Measurements from ENCODE around the gene TP53BP2.

The TP53BP2 gene

GRCh38 chr1:223793716-223794115, 52.0 kb downstream of the TP53BP2 start:
- no peak for DNase-seq (ENCODE audit: low read depth)

- DNase-seq (ENCODE audit: low read depth), result no peak
Measured at GRCh38 chr1:223792046-223792445, 53.7 kb downstream of the TP53BP2 start.

GRCh38 chr1:223788746-223789415, 56.9 kb downstream of the TP53BP2 start:
- no peak for DNase-seq (ENCODE audit: low read depth)

- no peak for DNase-seq (ENCODE audit: low read depth)
Measured at GRCh38 chr1:223785808-223786207, 59.9 kb downstream of the TP53BP2 start.

GRCh38 chr1:223784541-223784940, 61.2 kb downstream of the TP53BP2 start:
- no peak for DNase-seq (ENCODE audit: low read depth)

- no peak for DNase-seq (ENCODE audit: low read depth)
Measured at GRCh38 chr1:223783676-223784075, 62.1 kb downstream of the TP53BP2 start.

GRCh38 chr1:223780949-223781348, 64.8 kb downstream of the TP53BP2 start:
- DNase-seq (ENCODE audit: low read depth), result no peak

GRCh38 chr1:223780318-223780717, 65.4 kb downstream of the TP53BP2 start:
- DNase-seq (ENCODE audit: low read depth), result no peak

- no peak for DNase-seq (ENCODE audit: low read depth)
Measured at GRCh38 chr1:223776826-223777454, 68.8 kb downstream of the TP53BP2 start.

GRCh38 chr1:223776075-223776814, 69.5 kb downstream of the TP53BP2 start:
- DNase-seq (ENCODE audit: low read depth), result peak; percentile 96

GRCh38 chr1:223775711-223776074, 70.1 kb downstream of the TP53BP2 start:
- DNase-seq (ENCODE audit: low read depth), result no peak

GRCh38 chr1:223775054-223775453, 70.7 kb downstream of the TP53BP2 start:
- DNase-seq (ENCODE audit: low read depth), result peak; percentile 61

GRCh38 chr1:223774134-223774814, 71.5 kb downstream of the TP53BP2 start:
- DNase-seq (ENCODE audit: low read depth), result no peak

- DNase-seq (ENCODE audit: low read depth), result no peak
Measured at GRCh38 chr1:223772771-223773160, 73.0 kb downstream of the TP53BP2 start.

GRCh38 chr1:223771814-223772770, 73.7 kb downstream of the TP53BP2 start:
- DNase-seq (ENCODE audit: low read depth), result peak; percentile 93

- no peak for DNase-seq (ENCODE audit: low read depth)
Measured at GRCh38 chr1:223771469-223771813, 74.3 kb downstream of the TP53BP2 start.

GRCh38 chr1:223770621-223771315, 75.0 kb downstream of the TP53BP2 start:
- no peak for DNase-seq (ENCODE audit: low read depth)

GRCh38 chr1:223765719-223766340, 79.9 kb downstream of the TP53BP2 start:
- no peak for DNase-seq (ENCODE audit: low read depth)

- DNase-seq (ENCODE audit: low read depth), result peak; percentile 26
Measured at GRCh38 chr1:223765036-223765718, 80.6 kb downstream of the TP53BP2 start.

GRCh38 chr1:223763881-223764280, 81.9 kb downstream of the TP53BP2 start:
- no peak for DNase-seq (ENCODE audit: low read depth)
